Breast epithelium (tissue), 4 donors: ENCODE results near the gene LPP. TPM values are rescaled to one million over a fixed set of nuclear protein-coding genes. Genes with fewer than 3 reads are reported as not detected.
A peak's percentile ranks its signal among the peaks of the same experiment; 100 is the strongest.

Experiments
- DNase-seq, 2 donors: peaks; one replicate each; pipeline ENCODE4 v3.0.0-alpha.2; 2019; ENCODE audit warnings: low spot score in 2 of 2
- H3K27ac ChIP-seq, 2 donors: fragments of 200-600 bp; sonication (generic) in 1 of 2; one replicate each; pipeline ENCODE4 v1.5.1; 2016 to 2019; ENCODE audit warnings: mild to moderate bottlenecking in 1 of 2
- H3K27me3 ChIP-seq, 2 donors: fragments of 200-600 bp; sonication (generic) in 1 of 2; one replicate each; pipeline versions ENCODE4 v1.5.1 to v1.6.0; 2017 to 2019; ENCODE audit warnings: control low read depth in 1 of 2, mild to moderate bottlenecking in 1 of 2
- H3K36me3 ChIP-seq: fragments of 200-600 bp; one replicate; pipeline ENCODE4 v1.5.1; 2019
- H3K4me1 ChIP-seq, 2 donors: fragments of 200-600 bp; sonication (generic); one replicate each; pipeline ENCODE4 v1.5.1; 2016 to 2019; ENCODE audit warnings: control low read depth in 1 of 2
- H3K4me3 ChIP-seq, 3 donors: fragments of 200-600 bp; sonication (generic); 1 replicate in 2 of 3; 2 replicates in 1 of 3; pipeline ENCODE4 v1.5.1; 2016 to 2019; ENCODE audit warnings: mild to moderate bottlenecking in 3 of 3, moderate library complexity in 2 of 3
- H3K9me3 ChIP-seq, 2 donors: fragments of 200-600 bp; sonication (generic) in 1 of 2; one replicate each; pipeline ENCODE4 v1.5.1; 2016 to 2019; ENCODE audit warnings: control low read depth in 1 of 2
- CTCF ChIP-seq, 3 donors: fragments of 450-650 bp; IDR thresholded peaks; one replicate each; pipeline ENCODE4 v1.5.1; 2016 to 2017; ENCODE audit warnings: antibody characterized with exemption in 3 of 3, mild to moderate bottlenecking in 3 of 3, moderate library complexity in 3 of 3
- POLR2A ChIP-seq: fragments of 450-650 bp; IDR thresholded peaks from one replicate; pipeline ENCODE4 v1.6.1; 2016; ENCODE audit warnings: antibody characterized with exemption, mild to moderate bottlenecking, moderate library complexity
- POLR2AphosphoS5 ChIP-seq, 3 donors: sonication (generic); formaldehyde crosslinking; IDR thresholded peaks; one replicate each; pipeline ENCODE4 v1.6.1; 2017; ENCODE audit warnings: antibody characterized with exemption in 3 of 3
- intact Hi-C: fragments of 100-400 bp; cut with DNase I; formaldehyde crosslinking; loops from one replicate; pipeline ENCODE4 v1.15.1; 2023; ENCODE audit warnings: low total_unique reads
- total RNA-seq, 3 donors: library from RNA; depleted of rRNA; stranded (reverse); fragments of >200 nt; gene quantifications; one replicate each; pipeline ENCODE4 v1.1.0, GENCODE V29; 2016

LPP gene
- total RNA-seq, 3 donors from 2014 or later = 135 to 183 (median 147) TPM

DNA sequence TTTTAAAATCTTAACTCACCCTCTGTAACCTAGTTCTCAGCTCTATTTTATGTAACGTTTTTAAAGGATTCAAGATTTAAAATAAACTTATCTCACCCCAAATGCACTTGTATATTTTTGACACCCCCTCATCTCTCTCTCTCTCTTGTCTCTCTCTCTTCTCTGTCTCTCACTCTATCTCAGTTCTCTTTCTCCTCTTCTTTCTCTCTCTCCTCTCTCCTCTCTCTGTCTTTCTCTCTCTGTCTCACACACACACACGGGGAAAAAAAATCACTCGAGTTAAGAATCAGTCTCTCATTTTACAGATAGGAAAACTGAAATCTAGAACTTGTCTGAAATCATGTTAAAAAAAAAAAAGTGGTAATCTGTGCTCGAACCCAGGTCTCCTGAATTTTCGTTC lies 108.5 kb downstream of the LPP start:
- no peak overlapping the region for H3K4me3 ChIP-seq
- peak overlapping the region in 1 of 2 donors; percentile 82 for H3K27ac ChIP-seq
- DNase-seq = no peak
- H3K4me1 ChIP-seq = peaks cover 11 to 14% of the 10 kb centered on the region in 2 donors
- H3K36me3 ChIP-seq = no peaks in the 10 kb centered on the region
- TF ChIP-seq CTCF (IDR thresholded peaks at IDR 0.05) (no peak), POLR2AphosphoS5 (IDR thresholded peaks at IDR 0.05) (no peak), POLR2A (no peak)
- no peaks in the 10 kb centered on the region for H3K9me3 ChIP-seq
- H3K27me3 ChIP-seq = no peaks in the 10 kb centered on the region
- intact Hi-C loops = no loop called here

GRCh38 chr3:188262913-188263683 lies 109.1 kb downstream of the LPP start:
- peaks cover 14% of the 10 kb centered on the region in 2 donors for H3K4me1 ChIP-seq
- H3K4me3 ChIP-seq = no peak overlapping the region
- no peak for DNase-seq
- no peaks in the 10 kb centered on the region for H3K36me3 ChIP-seq
- no peak for TF ChIP-seq POLR2A
- no peaks in the 10 kb centered on the region for H3K27me3 ChIP-seq
- H3K27ac ChIP-seq = peak overlapping the region; percentile 82
- intact Hi-C loops = no loop called here
- no peaks in the 10 kb centered on the region for H3K9me3 ChIP-seq

GRCh38 chr3:188264226-188265207 lies 110.6 kb downstream of the LPP start:
- no peaks in the 10 kb centered on the region for H3K36me3 ChIP-seq
- no peak for DNase-seq
- no peak overlapping the region for H3K4me3 ChIP-seq
- peak overlapping the region; percentile 82 for H3K27ac ChIP-seq
- intact Hi-C loops = no loop called here
- H3K4me1 ChIP-seq = peaks cover 14% of the 10 kb centered on the region in 2 donors
- no peaks in the 10 kb centered on the region for H3K9me3 ChIP-seq
- no peak for TF ChIP-seq CTCF (IDR thresholded peaks at IDR 0.05)
- TF ChIP-seq POLR2AphosphoS5 (IDR thresholded peaks at IDR 0.05) = peak in 2 of 3 donors; percentile 40 to 54
- H3K27me3 ChIP-seq = no peaks in the 10 kb centered on the region

GRCh38 chr3:188266562-188267274 lies 112.8 kb downstream of the LPP start:
- Histone ChIP-seq H3K36me3 (no peaks in the 10 kb centered on the region), H3K4me3 (peak overlapping the region; percentile 2 to 49 (median 17)), H3K9me3 (no peaks in the 10 kb centered on the region), H3K27ac (peak overlapping the region; percentile 82), H3K27me3 (no peaks in the 10 kb centered on the region), H3K4me1 (peaks cover 14% of the 10 kb centered on the region in 2 donors)
- intact Hi-C loops = no loop called here
- no peak for TF ChIP-seq CTCF (IDR thresholded peaks at IDR 0.05)
- TF ChIP-seq POLR2A = no peak
- TF ChIP-seq POLR2AphosphoS5 (IDR thresholded peaks at IDR 0.05) = peak; percentile 75 to 94 (median 84)
- DNase-seq = peak in 1 of 2 donors; percentile 50

GRCh38 chr3:188267790-188268335 lies 113.9 kb downstream of the LPP start:
- intact Hi-C loops = no loop called here
- H3K36me3 ChIP-seq = no peaks in the 10 kb centered on the region
- H3K4me1 ChIP-seq = peaks cover 14% of the 10 kb centered on the region in 2 donors
- TF ChIP-seq POLR2A (no peak), POLR2AphosphoS5 (IDR thresholded peaks at IDR 0.05) (no peak), CTCF (IDR thresholded peaks at IDR 0.05) (no peak)
- no peak for DNase-seq
- no peaks in the 10 kb centered on the region for H3K9me3 ChIP-seq
- H3K4me3 ChIP-seq = no peak overlapping the region
- peak overlapping the region; percentile 82 for H3K27ac ChIP-seq
- no peaks in the 10 kb centered on the region for H3K27me3 ChIP-seq
